ENCODE results near the gene NELFA.

The NELFA gene

GRCh38 chr4:2008921-2009650 is at the start of gene NELFA:
TSS of gene NELFA (minus strand) at chr4:2008974. CDS start at chr4:2008959, 15 bp downstream.
- TF ChIP-seq, protein P1, sequence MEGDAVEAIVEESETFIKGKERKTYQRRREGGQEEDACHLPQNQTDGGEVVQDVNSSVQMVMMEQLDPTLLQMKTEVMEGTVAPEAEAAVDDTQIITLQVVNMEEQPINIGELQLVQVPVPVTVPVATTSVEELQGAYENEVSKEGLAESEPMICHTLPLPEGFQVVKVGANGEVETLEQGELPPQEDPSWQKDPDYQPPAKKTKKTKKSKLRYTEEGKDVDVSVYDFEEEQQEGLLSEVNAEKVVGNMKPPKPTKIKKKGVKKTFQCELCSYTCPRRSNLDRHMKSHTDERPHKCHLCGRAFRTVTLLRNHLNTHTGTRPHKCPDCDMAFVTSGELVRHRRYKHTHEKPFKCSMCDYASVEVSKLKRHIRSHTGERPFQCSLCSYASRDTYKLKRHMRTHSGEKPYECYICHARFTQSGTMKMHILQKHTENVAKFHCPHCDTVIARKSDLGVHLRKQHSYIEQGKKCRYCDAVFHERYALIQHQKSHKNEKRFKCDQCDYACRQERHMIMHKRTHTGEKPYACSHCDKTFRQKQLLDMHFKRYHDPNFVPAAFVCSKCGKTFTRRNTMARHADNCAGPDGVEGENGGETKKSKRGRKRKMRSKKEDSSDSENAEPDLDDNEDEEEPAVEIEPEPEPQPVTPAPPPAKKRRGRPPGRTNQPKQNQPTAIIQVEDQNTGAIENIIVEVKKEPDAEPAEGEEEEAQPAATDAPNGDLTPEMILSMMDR (IDR thresholded peaks at IDR 0.05; ENCODE audit: low read depth, low read length): no peak
- peak; percentile 70 for DNase-seq (ENCODE audit: extremely low read depth, low read depth)

DNA sequence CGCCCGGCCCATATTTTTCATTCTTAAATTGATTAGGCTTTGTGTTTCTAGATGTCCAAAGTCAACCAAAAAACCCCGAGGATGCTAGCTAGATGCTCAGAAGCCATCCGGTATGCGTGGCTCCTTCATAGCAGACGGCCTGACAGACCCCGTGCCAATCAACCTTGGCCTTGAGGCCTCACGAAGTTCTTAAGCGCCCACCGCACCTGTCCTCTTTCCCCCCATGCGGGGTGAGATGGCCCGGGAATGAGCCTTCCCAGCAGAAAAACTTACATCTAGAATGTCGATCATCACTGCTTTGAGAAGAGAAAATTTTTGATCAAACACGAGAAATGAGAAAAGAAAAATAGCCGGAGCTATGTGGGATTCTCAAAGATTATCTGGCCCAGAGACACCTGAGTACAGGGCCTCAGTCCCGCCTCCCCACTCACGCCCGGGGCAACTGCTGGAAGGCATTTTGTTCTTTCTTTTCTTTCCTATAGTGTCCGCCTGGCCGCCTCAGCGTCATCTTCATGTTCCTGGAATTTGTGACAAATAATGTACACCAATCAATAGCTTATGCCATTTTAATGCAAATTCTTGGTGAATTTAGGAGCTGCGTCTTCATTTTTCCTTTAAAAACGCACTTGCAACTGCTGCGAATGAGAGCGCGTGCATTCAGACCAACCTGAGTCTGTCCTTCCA is 48.8 kb upstream of the NELFA start:
- TF ChIP-seq, protein P1 (IDR thresholded peaks at IDR 0.05; ENCODE audit: low read depth, low read length): no peak

DNA sequence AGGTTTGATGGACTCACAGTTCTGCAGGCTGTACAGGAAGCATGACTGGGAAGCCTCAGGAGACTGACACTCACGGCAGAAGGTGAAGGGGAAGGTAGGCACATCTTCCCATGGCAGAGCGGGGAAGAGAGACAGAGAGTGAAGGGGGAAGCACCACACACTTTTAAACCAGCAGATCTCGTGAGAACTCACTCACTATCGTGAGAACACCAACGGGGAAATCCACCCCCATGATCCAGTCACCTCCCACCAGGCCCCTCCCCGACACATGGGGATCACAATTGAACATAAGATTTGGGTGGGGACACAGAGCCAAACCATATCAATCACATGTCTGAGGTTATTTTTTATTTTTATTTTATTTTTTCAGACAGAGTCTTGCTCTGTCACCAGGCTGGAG is 45.4 kb upstream of the NELFA start:
- TF ChIP-seq, protein P1 (IDR thresholded peaks at IDR 0.05; ENCODE audit: low read depth, low read length): no peak
- no peak for DNase-seq (ENCODE audit: extremely low read depth, low read depth)

More for the DNA sequence above, 48.8 kb upstream of the NELFA start:
- no peak for DNase-seq (ENCODE audit: extremely low read depth, low read depth)

- no peak for DNase-seq (ENCODE audit: extremely low read depth, low read depth)
- TF ChIP-seq, protein P1 (IDR thresholded peaks at IDR 0.05; ENCODE audit: low read depth, low read length): no peak
Observed at GRCh38 chr4:2051086-2051485, 42.3 kb upstream of the NELFA start.

GRCh38 chr4:2049811-2050210 is 41.0 kb upstream of the NELFA start:
- TF ChIP-seq, protein P1 (IDR thresholded peaks at IDR 0.05; ENCODE audit: low read depth, low read length): no peak
- no peak for DNase-seq (ENCODE audit: extremely low read depth, low read depth)

DNA sequence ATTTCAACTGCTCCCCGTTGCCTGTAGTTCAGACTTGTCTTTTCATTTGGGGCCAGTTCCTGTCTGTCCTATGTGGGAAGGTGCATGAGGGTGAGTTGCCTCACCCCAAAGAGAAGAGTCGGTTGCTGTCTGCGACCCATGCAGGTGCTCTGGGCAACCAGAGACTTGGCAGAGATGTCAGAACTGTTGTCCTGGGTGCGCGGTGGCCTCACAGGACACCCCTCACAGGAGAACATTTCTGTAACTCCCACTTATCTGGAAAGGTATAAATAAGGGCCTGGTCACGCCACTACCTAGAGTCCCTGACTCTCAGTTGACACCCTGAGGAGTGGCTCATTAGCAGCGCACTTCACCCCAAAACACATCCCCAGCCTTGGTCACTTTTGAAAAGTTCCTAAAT is 40.6 kb upstream of the NELFA start:
- DNase-seq (ENCODE audit: extremely low read depth, low read depth): no peak
- TF ChIP-seq, protein P1 (IDR thresholded peaks at IDR 0.05; ENCODE audit: low read depth, low read length): no peak

GRCh38 chr4:2048831-2049230 is 40.1 kb upstream of the NELFA start:
- DNase-seq (ENCODE audit: extremely low read depth, low read depth): no peak

More at GRCh38 chr4:2048831-2049230, 40.1 kb upstream of the NELFA start:
- TF ChIP-seq, protein P1 (IDR thresholded peaks at IDR 0.05; ENCODE audit: low read depth, low read length): no peak
